HL-60 (cell line): Measurements from ENCODE around the gene SPINK1.

Experiments
- DNase-seq, 2 experiments: peaks; one replicate each; pipeline ENCODE4 v3.0.0-alpha.2; 2010 to 2020; ENCODE audit warnings: low read depth in 1 of 2, low spot score in 1 of 2
- H3K27ac ChIP-seq: fragments of 250-450 bp; sonication (Bioruptor Pico); replicated peaks from 2 replicates; pipeline ENCODE4 v1.5.1; 2020; ENCODE audit warnings: mild to moderate bottlenecking, moderate library complexity
- H3K27me3 ChIP-seq: fragments of 250-450 bp; sonication (Bioruptor Pico); 2 replicates; pipeline ENCODE4 v1.5.1; 2021; ENCODE audit warnings: mild to moderate bottlenecking, moderate library complexity; ENCODE audit not compliant: insufficient read depth, poor library complexity, severe bottlenecking
- H3K4me3 ChIP-seq: replicated peaks from 2 replicates; pipeline ENCODE4 v1.5.1; 2011; ENCODE audit warnings: mild to moderate bottlenecking, control low read depth, low read length; ENCODE audit not compliant: insufficient read depth
- GABPA ChIP-seq: IDR thresholded peaks from 2 replicates; pipeline ENCODE4 v1.6.1; 2012; ENCODE audit warnings: low read depth
- POLR2AphosphoS5 ChIP-seq: IDR thresholded peaks from 2 replicates; pipeline ENCODE4 v1.6.1; 2012; ENCODE audit warnings: low read depth
- REST ChIP-seq: IDR thresholded peaks from 2 replicates; pipeline ENCODE4 v1.6.1; 2012; ENCODE audit warnings: low read depth; ENCODE audit not compliant: insufficient replicate concordance
- SPI1 ChIP-seq: IDR thresholded peaks from 2 replicates; pipeline ENCODE4 v1.6.1; 2012; ENCODE audit warnings: low read depth, mild to moderate bottlenecking, borderline replicate concordance
- TF ChIP-seq, protein P1 (sequence below): IDR thresholded peaks from one replicate; pipeline ENCODE4 v1.5.1; 2011; ENCODE audit warnings: low read length, control low read depth, inconsistent platforms; ENCODE audit not compliant: insufficient read depth

SPINK1 gene

GRCh38 chr5:147852365-147852764, 20.9 kb upstream of the SPINK1 start:
- no peak overlapping the region for H3K27ac ChIP-seq
- TF ChIP-seq GABPA (no peak), SPI1 (no peak), POLR2AphosphoS5 (no peak), REST (no peak)
- TF ChIP-seq, protein P1, sequence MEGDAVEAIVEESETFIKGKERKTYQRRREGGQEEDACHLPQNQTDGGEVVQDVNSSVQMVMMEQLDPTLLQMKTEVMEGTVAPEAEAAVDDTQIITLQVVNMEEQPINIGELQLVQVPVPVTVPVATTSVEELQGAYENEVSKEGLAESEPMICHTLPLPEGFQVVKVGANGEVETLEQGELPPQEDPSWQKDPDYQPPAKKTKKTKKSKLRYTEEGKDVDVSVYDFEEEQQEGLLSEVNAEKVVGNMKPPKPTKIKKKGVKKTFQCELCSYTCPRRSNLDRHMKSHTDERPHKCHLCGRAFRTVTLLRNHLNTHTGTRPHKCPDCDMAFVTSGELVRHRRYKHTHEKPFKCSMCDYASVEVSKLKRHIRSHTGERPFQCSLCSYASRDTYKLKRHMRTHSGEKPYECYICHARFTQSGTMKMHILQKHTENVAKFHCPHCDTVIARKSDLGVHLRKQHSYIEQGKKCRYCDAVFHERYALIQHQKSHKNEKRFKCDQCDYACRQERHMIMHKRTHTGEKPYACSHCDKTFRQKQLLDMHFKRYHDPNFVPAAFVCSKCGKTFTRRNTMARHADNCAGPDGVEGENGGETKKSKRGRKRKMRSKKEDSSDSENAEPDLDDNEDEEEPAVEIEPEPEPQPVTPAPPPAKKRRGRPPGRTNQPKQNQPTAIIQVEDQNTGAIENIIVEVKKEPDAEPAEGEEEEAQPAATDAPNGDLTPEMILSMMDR = no peak
- no peak for DNase-seq

DNA sequence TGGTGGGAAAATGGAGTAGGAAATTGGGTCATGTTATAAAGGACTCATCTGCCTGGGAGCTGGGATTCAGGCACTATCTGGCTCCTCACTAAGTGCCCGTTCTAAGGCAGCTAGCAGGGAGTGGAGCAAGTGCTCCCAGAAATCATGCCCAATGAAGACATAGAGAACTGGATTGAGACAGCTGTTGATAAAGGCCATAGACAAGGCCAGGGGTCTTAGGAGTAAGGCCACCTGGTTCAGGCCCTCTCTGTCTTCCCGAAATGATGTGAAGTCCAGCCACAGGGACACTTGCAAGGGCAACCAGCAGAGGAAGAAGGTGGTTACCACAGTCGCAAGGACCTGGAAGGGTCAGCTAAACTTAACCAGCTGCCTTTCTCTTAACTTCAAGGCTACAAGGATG, 20.1 kb upstream of the SPINK1 start:
- Histone ChIP-seq H3K27me3 (no peaks in the 10 kb centered on the region), H3K27ac (no peak overlapping the region), H3K4me3 (no peak overlapping the region)
- no peak for DNase-seq
- TF ChIP-seq SPI1 (no peak), GABPA (no peak)
- TF ChIP-seq, protein P1 = no peak

More at GRCh38 chr5:147852365-147852764, 20.9 kb upstream of the SPINK1 start:
- Histone ChIP-seq H3K4me3 (no peak overlapping the region), H3K27me3 (no peaks in the 10 kb centered on the region)

DNA sequence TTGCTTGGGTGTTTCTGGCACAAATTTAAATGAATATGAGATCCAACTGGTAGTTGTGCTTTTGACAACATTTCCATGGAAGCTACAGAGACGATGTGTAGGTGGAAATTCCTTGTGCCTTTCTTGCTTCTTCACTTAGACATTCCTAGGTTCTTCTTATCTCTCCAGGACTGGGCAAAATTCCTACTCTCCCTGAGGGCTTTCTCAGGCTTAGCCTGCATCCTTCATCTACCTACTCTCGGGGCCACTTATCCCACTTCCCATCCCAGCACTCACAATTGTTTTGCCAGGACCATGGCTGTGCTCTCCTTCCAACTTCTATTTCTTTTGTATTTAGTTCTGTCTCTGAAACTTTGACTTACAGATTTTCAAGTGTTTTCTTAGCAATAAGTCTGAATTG, 17.8 kb upstream of the SPINK1 start:
- no peaks in the 10 kb centered on the region for H3K27me3 ChIP-seq
- no peak for DNase-seq
- no peak overlapping the region for H3K27ac ChIP-seq
- no peak overlapping the region for H3K4me3 ChIP-seq
- TF ChIP-seq, protein P1 = no peak
- no peak for TF ChIP-seq REST
- no peak for TF ChIP-seq POLR2AphosphoS5

DNA sequence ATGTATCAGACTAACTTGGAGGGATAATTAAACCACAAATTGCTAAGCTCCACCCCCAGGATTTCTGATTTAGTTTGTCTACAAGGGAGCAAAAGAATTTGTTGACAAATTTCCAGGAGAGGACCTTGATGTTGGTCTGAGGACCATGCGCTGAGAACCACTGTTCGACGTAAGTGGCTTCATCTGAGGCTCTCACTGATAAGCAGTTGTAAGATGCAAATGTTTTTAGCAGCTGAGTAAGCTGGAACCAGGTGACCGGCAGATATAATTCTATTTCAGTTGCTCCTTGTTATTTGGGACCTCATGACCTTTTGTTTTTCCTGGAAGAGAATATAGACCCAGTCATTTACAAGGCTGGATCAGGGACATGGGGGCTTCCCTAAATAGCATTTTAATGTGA, 14.1 kb upstream of the SPINK1 start:
- TF ChIP-seq GABPA = no peak
- TF ChIP-seq, protein P1 = no peak
- TF ChIP-seq SPI1 = no peak
- TF ChIP-seq REST = no peak
- no peak for TF ChIP-seq POLR2AphosphoS5
- H3K4me3 ChIP-seq = no peak overlapping the region
- H3K27ac ChIP-seq = no peak overlapping the region
- no peak for DNase-seq
- peaks cover 2% of the 10 kb centered on the region for H3K27me3 ChIP-seq
